Osteoblast (primary cell): ENCODE measurements around the gene METTL15. TPM values are rescaled to one million over a fixed set of nuclear protein-coding genes. Genes with fewer than 3 reads are reported as not detected.
"Not testable (repeated sequence)": the region's sequence is repeated elsewhere in the genome, so short reads cannot be mapped to it uniquely, and the experiment has no call there.

Experiments
- DNase-seq: peaks from one replicate; pipeline ENCODE4 v3.0.0; 2011; ENCODE audit warnings: low spot score, mixed read lengths; ENCODE audit not compliant: insufficient read length; ENCODE audit errors: missing footprints
- H2AFZ ChIP-seq: 2 replicates; pipeline ENCODE4 v1.6.0; 2011; ENCODE audit warnings: mild to moderate bottlenecking, low read length
- H3K27ac ChIP-seq: 2 replicates; pipeline ENCODE4 v1.5.1; 2011; ENCODE audit warnings: mild to moderate bottlenecking, low read depth, low read length, moderate library complexity
- H3K27me3 ChIP-seq: 2 replicates; pipeline ENCODE4 v1.6.0; 2012; ENCODE audit warnings: mild to moderate bottlenecking, control low read depth, inconsistent platforms, low read length, moderate library complexity; ENCODE audit not compliant: insufficient read depth
- H3K36me3 ChIP-seq: 2 replicates; pipeline ENCODE4 v1.5.1; 2011; ENCODE audit warnings: mild to moderate bottlenecking, low read length, control low read depth, moderate library complexity; ENCODE audit not compliant: insufficient read depth
- H3K4me1 ChIP-seq: 2 replicates; pipeline ENCODE4 v1.5.1; 2011; ENCODE audit warnings: mild to moderate bottlenecking, low read length, control low read depth, moderate library complexity; ENCODE audit not compliant: insufficient read depth
- H3K4me2 ChIP-seq: 2 replicates; pipeline ENCODE4 v1.6.0; 2011; ENCODE audit warnings: mild to moderate bottlenecking, low read length; ENCODE audit not compliant: insufficient read depth
- H3K4me3 ChIP-seq: fragments of 200-600 bp; sonication (generic); 3 replicates; pipeline ENCODE4 v1.5.1; 2012; ENCODE audit warnings: mild to moderate bottlenecking, low read length, inconsistent platforms; ENCODE audit not compliant: insufficient read depth
- H3K79me2 ChIP-seq: 2 replicates; pipeline ENCODE4 v1.6.0; 2012; ENCODE audit warnings: mild to moderate bottlenecking, low read length, control low read depth, inconsistent platforms; ENCODE audit not compliant: insufficient read depth
- H3K9me3 ChIP-seq: 2 replicates; pipeline ENCODE4 v1.5.1; 2011; ENCODE audit warnings: low read depth, low read length, control low read depth
- H4K20me1 ChIP-seq: 2 replicates; pipeline ENCODE4 v1.6.0; 2012; ENCODE audit warnings: mild to moderate bottlenecking, low read length, control low read depth; ENCODE audit not compliant: insufficient read depth
- total RNA-seq: library from RNA; depleted of rRNA; stranded (reverse); fragments of >200 nt; gene quantifications from 2 replicates; pipeline ENCODE4 v1.2.3, GENCODE V29; 2012
- TF ChIP-seq, protein P1 (sequence below): IDR thresholded peaks from 2 replicates; pipeline ENCODE4 v1.5.1; 2011; ENCODE audit warnings: mild to moderate bottlenecking, low read depth, low read length, moderate library complexity; ENCODE audit errors: extremely low read depth

The METTL15 gene
- total RNA-seq, 1 donor = 13.4 TPM

DNA sequence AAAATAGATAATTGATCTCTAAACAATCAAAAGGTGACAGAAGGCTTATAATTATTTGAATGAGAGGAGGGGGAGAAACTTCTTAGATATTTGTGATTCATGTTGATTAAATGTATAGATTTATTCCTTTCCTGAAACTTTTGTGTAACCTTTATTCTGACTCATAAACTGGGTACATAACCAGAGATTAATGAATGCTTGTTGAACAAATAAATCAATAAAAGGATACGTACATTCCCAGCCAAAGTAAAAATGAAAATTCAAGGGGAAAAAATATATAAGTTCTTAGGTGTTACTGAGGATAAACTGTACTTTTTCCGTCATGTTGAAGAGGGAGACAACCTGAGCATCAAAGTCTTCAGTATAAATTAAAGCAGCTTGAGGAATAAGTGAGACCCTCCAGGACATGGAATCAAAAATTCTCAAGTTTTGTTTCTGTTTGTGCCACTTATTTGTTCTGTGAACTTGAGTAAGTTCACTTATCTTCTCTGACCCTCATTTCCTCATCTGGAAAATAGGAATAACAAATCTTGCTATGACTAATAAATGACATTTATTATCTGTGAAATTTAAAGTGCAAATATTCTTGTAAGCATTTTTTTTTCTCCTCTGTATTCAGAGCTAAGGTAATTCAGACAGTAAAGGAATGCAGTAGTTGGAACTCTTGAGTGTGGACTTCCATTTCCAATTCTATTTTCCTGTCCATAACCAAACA is 195.4 kb downstream of the METTL15 start:
- H3K4me2 ChIP-seq = no peak overlapping the region
- no peaks in the 10 kb centered on the region for H3K36me3 ChIP-seq
- TF ChIP-seq, protein P1, sequence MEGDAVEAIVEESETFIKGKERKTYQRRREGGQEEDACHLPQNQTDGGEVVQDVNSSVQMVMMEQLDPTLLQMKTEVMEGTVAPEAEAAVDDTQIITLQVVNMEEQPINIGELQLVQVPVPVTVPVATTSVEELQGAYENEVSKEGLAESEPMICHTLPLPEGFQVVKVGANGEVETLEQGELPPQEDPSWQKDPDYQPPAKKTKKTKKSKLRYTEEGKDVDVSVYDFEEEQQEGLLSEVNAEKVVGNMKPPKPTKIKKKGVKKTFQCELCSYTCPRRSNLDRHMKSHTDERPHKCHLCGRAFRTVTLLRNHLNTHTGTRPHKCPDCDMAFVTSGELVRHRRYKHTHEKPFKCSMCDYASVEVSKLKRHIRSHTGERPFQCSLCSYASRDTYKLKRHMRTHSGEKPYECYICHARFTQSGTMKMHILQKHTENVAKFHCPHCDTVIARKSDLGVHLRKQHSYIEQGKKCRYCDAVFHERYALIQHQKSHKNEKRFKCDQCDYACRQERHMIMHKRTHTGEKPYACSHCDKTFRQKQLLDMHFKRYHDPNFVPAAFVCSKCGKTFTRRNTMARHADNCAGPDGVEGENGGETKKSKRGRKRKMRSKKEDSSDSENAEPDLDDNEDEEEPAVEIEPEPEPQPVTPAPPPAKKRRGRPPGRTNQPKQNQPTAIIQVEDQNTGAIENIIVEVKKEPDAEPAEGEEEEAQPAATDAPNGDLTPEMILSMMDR = no peak
- no peak for DNase-seq
- H2AFZ ChIP-seq = no peak overlapping the region
- no peaks in the 10 kb centered on the region for H4K20me1 ChIP-seq
- H3K9me3 ChIP-seq = no peaks in the 10 kb centered on the region
- no peaks in the 10 kb centered on the region for H3K27me3 ChIP-seq
- H3K79me2 ChIP-seq = no peaks in the 10 kb centered on the region
- no peak overlapping the region for H3K4me3 ChIP-seq
- no peak overlapping the region for H3K27ac ChIP-seq
- no peaks in the 10 kb centered on the region for H3K4me1 ChIP-seq

DNA sequence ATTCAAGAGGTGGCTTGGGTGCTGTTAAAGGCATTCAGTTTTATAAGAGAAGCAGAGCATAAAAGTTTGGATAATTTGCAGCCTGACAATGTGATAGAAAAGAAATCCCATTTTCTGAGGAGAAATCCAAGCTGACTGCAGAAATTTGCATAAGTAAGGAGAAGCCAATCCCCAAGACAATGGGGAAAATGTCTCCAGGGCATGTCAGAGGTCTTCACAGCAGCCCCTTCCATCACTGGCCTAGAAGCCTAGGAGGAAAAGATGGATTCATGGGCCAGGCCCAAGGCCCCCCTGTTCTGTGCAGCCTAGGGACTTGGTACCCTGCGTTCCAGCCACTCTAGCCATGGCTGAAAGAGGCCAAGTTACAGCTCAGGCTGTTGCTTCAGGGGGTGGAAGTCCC is 207.3 kb downstream of the METTL15 start:
- DNase-seq = no peak
- no peaks in the 10 kb centered on the region for H3K36me3 ChIP-seq
- no peak overlapping the region for H3K4me3 ChIP-seq
- H3K27me3 ChIP-seq = no peaks in the 10 kb centered on the region
- no peak overlapping the region for H2AFZ ChIP-seq
- H3K4me2 ChIP-seq = no peak overlapping the region
- no peaks in the 10 kb centered on the region for H3K4me1 ChIP-seq
- TF ChIP-seq, protein P1 = no peak
- H4K20me1 ChIP-seq = no peaks in the 10 kb centered on the region
- no peaks in the 10 kb centered on the region for H3K9me3 ChIP-seq
- H3K27ac ChIP-seq = no peak overlapping the region
- no peaks in the 10 kb centered on the region for H3K79me2 ChIP-seq

DNA sequence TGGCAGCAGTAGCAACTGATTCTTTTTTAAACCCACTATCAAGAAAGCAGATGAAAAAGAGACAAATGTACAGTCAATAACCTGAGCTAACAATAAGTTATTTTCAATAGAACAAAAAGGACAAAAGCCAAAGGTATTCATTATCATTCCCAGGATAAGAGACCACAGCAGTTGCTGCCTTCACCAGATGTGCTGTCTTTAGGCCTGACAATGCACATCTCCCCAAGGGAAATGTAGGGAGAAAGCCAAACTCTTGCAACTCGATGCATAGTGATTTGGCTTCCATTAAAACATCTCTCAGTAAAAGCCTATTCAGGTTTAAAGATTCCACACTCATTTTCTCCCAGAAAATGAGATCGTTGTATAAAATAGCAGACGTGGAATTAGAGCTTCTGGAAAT is 210.7 kb downstream of the METTL15 start:
- Histone ChIP-seq H3K4me1 (no peaks in the 10 kb centered on the region), H3K27ac (no peak overlapping the region), H3K79me2 (no peaks in the 10 kb centered on the region), H3K4me3 (no peak overlapping the region), H4K20me1 (no peaks in the 10 kb centered on the region), H2AFZ (no peak overlapping the region), H3K36me3 (no peaks in the 10 kb centered on the region), H3K27me3 (no peaks in the 10 kb centered on the region), H3K9me3 (no peaks in the 10 kb centered on the region), H3K4me2 (no peak overlapping the region)
- TF ChIP-seq, protein P1 = no peak
- DNase-seq = no peak

DNA sequence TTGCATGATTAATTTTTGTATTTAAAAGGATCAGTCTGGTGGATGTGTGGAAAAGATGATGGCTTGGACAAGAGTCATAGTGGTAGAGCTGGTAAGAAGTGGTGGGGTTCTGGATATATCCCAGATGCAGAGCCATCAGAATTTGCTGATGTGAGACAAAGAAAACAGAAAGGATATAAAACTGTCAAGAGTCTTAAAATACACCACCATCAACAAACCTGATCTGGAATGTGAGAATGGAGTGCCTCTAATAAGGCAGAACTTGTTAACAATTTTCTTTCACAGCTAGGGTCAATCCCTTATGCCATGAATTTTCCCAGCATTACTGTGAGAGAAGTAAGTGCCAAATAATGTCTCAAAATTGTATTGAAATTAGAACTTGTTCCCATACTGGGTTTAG is 215.4 kb downstream of the METTL15 start:
- DNase-seq = peak; percentile 17
- TF ChIP-seq, protein P1 = no peak

DNA sequence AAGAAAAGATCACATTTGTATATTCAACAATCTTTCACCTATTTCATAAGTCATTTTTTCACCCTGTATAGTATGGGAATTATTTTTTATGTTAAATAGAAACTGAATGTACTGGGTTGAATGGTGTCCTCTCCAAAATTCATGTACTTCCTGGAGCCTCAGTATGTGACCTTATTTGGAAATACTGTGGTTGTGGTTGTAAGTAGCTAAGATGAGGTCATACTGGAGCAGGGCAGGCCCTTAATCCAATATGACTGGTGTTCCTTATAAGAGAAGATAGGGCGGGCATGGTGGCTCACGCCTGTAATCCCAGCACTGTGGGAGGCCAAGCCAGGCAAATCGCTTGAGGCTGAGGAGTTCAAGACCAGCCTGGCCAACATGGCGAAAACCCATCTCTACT is 224.2 kb downstream of the METTL15 start:
- H3K79me2 ChIP-seq, H3K36me3 ChIP-seq, H4K20me1 ChIP-seq, DNase-seq, H3K27ac ChIP-seq, H2AFZ ChIP-seq, H3K27me3 ChIP-seq, H3K4me1 ChIP-seq, H3K9me3 ChIP-seq, H3K4me2 ChIP-seq, H3K4me3 ChIP-seq: not testable (repeated sequence)

More for the DNA sequence above, 215.4 kb downstream of the METTL15 start:
- H3K4me1 ChIP-seq = no peaks in the 10 kb centered on the region
- no peak overlapping the region for H3K4me3 ChIP-seq
- no peak overlapping the region for H3K27ac ChIP-seq
- no peaks in the 10 kb centered on the region for H3K9me3 ChIP-seq
- H3K79me2 ChIP-seq = no peaks in the 10 kb centered on the region
- no peaks in the 10 kb centered on the region for H3K36me3 ChIP-seq
- H3K27me3 ChIP-seq = no peaks in the 10 kb centered on the region
- H2AFZ ChIP-seq = no peak overlapping the region
- H4K20me1 ChIP-seq = no peaks in the 10 kb centered on the region
- no peak overlapping the region for H3K4me2 ChIP-seq
